HuH-7.5 (cell line): ENCODE measurements around the gene RTEL1.

ENCODE experiments used
- DNase-seq: peaks from one replicate; pipeline ENCODE4 v3.0.0; 2011; ENCODE audit warnings: low spot score

Gene RTEL1

DNA sequence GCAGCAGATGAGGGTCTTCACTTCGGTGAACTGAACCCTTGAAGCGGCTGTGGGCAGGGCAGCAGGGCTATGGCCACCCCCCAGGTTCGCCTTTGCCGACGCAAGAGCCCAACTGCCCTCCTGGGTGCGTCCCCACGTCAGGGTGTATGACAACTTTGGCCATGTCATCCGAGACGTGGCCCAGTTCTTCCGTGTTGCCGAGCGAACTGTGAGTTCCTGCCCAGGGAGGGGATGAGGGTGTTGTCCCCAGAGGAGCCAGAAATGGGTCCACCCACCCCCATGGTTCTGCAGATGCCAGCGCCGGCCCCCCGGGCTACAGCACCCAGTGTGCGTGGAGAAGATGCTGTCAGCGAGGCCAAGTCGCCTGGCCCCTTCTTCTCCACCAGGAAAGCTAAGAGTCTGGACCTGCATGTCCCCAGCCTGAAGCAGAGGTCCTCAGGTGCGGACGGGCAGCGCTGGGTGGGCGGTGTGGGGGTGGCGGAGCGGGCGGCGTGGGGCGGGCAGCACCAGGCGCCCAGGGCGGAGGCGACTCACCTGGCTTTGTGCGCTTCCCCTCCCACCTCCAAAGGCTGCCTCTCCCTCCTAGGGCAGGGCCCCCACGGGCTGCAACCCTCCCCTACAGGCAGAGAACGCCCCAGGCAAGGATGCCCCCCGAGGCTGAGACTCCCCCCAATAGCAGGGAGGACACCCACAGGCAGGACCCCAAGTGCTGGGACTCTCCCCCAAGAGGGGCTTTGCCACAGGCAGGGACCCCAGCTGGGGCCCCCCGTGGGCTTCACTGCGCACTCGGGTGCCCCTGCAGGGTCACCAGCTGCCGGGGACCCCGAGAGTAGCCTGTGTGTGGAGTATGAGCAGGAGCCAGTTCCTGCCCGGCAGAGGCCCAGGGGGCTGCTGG lies 32.1 kb downstream of the RTEL1 start:
- DNase-seq: no peak

DNA sequence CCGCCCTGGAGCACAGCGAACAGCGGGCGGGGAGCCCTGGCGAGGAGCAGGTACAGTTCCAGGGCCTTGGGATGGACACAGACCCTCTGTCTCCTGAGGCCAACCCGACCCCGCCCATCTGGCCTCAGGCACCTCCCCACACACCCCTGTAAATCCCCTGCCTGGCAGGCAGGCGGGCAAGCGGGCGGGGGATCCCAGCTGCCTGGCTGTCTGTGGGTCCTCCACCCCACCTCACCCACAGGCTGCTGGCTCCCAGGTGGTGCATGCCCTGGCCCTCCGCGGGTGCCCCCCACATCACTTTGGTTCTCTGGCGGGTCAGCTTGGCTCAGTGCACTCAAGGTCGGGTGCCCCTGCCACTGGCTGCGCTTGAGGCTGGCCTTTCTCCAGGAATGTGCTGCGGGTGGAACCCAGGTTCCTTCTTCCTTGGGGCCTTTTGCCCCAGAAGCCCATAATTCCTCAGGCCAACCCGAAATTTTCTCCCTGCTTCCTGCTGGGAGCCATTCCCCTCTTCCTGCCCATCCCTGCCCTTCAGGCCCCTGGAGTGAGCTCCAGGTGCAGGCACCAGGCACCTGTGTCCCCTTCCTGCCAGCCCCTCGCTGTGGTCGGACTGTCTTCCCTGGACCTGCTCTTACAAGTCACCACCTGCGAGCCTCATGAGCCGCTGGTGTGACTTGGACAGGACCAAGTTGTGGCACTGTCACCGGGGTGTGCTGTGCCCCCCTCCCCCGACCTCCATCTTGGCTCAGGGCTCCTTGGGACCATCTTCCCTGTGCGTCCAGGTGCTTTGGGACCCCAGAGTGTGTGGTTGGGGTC lies 33.0 kb downstream of the RTEL1 start:
- no peak for DNase-seq

DNA sequence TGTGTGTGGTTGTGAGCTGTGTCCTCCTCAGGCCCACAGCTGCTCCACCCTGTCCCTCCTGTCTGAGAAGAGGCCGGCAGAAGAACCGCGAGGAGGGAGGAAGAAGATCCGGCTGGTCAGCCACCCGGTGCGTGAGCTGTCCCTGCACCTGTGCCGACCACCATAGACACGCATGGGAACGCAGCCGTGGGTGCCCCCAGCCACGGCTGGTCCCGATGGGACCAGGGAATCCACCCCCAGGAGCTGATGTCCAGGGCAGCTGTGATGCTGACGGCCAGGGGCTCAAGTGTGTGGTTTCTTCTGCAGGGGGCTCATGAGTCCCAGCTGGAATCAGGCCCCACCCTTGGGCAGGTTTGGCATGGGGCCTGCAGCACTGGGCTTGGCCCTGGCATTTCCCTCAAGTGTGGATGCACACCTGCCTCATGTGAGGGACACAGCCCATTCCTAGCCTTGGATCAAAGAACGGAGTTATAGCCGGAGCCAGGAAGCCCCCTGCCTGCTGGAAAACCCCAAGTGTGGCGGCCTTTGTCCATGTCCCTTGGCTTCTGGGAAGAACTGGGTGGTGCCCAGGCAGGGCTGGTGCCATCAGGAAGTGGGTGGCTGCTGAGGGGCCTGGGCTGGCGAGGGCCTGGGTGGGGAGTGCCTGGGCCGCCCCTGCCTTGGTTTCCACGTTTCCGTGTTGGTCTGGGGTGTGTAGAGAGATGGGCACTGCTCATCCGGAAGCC lies 33.8 kb downstream of the RTEL1 start:
- DNase-seq: no peak

DNA sequence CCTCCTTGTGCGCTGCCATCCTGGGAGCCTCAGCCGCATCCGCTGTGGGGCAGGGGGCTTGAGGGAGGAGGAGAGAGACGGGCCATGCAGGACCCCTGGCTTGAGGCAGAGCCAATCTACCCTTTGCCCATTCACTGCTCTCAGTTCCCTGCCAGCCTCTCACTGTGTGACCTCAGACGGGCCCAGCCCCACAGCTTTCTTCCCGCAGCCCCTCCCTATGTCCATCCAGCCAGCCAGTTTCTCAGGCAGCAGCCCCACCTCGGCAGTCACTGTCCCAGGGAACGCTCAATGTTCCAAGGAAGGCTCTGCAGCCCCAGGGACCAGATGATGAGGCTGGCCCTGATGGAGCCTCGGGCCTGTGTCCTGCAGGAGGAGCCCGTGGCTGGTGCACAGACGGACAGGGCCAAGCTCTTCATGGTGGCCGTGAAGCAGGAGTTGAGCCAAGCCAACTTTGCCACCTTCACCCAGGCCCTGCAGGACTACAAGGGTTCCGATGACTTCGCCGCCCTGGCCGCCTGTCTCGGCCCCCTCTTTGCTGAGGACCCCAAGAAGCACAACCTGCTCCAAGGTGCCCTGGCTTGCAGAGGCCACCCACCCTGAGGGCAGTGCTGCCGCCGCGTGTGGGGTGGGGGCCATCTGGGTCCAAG lies 34.4 kb downstream of the RTEL1 start:
- DNase-seq: no peak

DNA sequence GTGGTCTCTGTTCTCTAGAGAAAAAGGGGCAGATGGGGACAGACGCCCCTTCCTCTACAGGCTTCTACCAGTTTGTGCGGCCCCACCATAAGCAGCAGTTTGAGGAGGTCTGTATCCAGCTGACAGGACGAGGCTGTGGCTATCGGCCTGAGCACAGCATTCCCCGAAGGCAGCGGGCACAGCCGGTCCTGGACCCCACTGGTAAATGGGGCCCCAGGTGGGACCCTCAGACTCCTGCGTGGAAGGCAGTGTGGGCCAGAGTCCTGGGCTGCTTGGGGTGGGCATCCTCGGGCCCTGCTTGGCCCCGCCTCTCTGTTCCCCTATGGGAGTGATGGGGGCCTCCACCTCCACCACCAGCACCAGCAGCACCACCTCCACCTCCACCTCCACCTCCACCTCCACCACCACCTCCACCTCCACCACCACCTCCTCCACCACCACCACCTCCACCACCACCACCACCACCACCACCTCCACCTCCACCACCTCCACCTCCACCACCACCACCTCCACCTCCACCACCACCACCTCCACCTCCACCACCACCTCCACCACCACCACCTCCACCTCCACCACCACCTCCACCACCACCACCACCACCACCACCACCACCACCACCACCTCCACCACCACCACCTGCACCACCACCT lies 35.1 kb downstream of the RTEL1 start:
- no peak for DNase-seq

DNA sequence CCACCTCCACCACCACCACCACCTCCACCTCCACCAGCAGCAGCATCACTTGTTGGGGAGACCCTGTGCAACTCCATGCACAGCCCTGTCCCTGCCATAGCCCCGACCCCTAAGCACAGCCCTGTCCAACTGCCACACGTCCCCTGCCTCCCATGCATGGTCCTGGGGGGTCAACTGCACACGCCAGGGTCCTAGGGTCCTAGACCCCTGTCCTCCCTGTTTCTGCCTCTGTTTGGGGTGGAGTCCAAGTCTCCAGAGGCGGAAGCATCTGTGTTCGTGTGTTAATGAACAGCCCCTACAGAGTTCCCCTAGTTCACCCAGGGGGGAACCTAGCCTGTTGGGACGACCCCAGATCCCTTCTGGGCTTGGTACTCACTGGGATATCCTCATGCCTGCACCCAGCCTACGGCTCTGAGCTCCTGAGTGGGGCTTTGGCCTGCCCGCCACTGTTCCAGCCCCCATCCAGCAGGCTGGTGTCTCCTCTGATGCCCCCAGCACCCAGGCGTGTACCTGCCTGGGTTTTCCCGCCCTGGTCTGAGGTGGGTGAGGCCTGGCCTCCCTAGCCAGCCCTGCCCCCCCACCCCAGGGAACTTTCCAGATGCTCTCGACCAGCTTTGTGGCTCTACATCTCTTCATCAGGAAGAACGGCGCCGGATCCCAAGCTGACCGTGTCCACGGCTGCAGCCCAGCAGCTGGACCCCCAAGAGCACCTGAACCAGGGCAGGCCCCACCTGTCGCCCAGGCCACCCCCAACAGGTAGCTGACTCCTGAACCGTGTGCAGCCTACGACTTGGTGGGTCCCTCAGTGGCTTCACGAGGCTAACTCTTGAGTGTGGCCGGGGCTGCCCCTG lies 35.8 kb downstream of the RTEL1 start:
- no peak for DNase-seq

DNA sequence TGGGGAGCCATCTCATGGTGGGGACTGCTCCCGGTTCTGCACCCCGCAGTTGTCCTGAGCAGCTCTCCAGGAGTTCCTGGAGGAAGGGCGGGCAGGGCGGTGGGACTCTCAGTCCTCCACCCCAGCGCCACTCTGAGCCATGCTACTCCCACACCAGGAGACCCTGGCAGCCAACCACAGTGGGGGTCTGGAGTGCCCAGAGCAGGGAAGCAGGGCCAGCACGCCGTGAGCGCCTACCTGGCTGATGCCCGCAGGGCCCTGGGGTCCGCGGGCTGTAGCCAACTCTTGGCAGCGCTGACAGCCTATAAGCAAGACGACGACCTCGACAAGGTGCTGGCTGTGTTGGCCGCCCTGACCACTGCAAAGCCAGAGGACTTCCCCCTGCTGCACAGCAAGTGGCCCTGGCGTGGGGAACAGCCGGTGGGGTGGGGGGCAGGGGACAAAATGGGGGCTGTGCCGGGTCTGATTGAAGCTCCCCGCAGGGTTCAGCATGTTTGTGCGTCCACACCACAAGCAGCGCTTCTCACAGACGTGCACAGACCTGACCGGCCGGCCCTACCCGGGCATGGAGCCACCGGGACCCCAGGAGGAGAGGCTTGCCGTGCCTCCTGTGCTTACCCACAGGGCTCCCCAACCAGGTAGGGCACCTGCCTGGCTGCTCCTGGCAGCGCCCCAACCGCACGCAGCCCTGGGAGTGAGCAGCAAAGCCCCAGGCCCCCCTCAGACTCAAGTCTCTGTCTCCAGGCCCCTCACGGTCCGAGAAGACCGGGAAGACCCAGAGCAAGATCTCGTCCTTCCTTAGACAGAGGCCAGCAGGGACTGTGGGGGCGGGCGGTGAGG lies 36.7 kb downstream of the RTEL1 start:
- DNase-seq: no peak

DNA sequence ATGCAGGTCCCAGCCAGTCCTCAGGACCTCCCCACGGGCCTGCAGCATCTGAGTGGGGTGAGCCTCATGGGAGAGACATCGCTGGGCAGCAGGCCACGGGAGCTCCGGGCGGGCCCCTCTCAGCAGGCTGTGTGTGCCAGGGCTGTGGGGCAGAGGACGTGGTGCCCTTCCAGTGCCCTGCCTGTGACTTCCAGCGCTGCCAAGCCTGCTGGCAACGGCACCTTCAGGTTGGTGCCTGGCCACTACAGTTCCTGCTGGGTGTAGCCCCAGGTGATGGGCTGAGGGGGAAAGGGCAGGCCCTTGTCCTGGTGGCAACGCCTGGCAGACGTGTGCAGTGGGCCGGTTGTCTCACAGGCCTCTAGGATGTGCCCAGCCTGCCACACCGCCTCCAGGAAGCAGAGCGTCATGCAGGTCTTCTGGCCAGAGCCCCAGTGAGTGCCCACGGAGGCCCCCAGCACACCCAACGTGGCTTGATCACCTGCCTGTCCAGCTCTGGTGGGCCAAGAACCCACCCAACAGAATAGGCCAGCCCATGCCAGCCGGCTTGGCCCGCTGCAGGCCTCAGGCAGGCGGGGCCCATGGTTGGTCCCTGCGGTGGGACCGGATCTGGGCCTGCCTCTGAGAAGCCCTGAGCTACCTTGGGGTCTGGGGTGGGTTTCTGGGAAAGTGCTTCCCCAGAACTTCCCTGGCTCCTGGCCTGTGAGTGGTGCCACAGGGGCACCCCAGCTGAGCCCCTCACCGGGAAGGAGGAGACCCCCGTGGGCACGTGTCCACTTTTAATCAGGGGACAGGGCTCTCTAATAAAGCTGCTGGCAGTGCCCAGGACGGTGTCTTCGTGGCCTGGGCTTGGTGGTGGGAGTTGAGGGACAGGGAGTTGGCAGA lies 37.6 kb downstream of the RTEL1 start:
- no peak for DNase-seq

DNA sequence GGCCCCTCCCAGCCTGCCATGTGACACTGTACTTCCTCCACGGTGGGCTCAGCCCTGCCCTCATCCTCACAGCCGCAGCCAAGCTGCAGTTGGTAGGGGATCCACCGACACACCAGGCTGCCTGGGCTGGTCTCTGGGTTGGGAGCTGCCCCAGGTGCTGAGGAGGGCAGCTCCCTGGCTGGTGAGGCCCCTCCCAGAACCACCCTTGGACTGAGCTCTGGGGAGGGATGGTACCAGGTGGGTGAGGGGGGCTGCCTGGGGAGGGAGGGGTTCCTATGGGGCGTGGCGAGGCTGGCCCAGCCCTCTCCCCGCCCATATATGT lies 38.2 kb downstream of the RTEL1 start:
- no peak for DNase-seq

DNA sequence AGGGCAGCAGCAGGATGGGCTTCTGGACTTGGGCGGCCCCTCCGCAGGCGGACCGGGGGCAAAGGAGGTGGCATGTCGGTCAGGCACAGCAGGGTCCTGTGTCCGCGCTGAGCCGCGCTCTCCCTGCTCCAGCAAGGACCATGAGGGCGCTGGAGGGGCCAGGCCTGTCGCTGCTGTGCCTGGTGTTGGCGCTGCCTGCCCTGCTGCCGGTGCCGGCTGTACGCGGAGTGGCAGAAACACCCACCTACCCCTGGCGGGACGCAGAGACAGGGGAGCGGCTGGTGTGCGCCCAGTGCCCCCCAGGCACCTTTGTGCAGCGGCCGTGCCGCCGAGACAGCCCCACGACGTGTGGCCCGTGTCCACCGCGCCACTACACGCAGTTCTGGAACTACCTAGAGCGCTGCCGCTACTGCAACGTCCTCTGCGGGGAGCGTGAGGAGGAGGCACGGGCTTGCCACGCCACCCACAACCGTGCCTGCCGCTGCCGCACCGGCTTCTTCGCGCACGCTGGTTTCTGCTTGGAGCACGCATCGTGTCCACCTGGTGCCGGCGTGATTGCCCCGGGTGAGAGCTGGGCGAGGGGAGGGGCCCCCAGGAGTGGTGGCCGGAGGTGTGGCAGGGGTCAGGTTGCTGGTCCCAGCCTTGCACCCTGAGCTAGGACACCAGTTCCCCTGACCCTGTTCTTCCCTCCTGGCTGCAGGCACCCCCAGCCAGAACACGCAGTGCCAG lies 38.7 kb downstream of the RTEL1 start, which contains the start of gene TNFRSF6B:
Gene TNFRSF6B, plus strand, starts transcription at position 25 of the 729 bp plus-strand sequence. Its CDS starts 116 bp downstream, at position 141.
- DNase-seq: no peak

DNA sequence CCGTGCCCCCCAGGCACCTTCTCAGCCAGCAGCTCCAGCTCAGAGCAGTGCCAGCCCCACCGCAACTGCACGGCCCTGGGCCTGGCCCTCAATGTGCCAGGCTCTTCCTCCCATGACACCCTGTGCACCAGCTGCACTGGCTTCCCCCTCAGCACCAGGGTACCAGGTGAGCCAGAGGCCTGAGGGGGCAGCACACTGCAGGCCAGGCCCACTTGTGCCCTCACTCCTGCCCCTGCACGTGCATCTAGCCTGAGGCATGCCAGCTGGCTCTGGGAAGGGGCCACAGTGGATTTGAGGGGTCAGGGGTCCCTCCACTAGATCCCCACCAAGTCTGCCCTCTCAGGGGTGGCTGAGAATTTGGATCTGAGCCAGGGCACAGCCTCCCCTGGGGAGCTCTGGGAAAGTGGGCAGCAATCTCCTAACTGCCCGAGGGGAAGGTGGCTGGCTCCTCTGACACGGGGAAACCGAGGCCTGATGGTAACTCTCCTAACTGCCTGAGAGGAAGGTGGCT lies 39.3 kb downstream of the RTEL1 start:
- DNase-seq: peak; percentile 29

DNA sequence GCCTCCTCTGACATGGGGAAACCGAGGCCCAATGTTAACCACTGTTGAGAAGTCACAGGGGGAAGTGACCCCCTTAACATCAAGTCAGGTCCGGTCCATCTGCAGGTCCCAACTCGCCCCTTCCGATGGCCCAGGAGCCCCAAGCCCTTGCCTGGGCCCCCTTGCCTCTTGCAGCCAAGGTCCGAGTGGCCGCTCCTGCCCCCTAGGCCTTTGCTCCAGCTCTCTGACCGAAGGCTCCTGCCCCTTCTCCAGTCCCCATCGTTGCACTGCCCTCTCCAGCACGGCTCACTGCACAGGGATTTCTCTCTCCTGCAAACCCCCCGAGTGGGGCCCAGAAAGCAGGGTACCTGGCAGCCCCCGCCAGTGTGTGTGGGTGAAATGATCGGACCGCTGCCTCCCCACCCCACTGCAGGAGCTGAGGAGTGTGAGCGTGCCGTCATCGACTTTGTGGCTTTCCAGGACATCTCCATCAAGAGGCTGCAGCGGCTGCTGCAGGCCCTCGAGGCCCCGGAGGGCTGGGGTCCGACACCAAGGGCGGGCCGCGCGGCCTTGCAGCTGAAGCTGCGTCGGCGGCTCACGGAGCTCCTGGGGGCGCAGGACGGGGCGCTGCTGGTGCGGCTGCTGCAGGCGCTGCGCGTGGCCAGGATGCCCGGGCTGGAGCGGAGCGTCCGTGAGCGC lies 39.9 kb downstream of the RTEL1 start:
- DNase-seq: peak; percentile 52

DNA sequence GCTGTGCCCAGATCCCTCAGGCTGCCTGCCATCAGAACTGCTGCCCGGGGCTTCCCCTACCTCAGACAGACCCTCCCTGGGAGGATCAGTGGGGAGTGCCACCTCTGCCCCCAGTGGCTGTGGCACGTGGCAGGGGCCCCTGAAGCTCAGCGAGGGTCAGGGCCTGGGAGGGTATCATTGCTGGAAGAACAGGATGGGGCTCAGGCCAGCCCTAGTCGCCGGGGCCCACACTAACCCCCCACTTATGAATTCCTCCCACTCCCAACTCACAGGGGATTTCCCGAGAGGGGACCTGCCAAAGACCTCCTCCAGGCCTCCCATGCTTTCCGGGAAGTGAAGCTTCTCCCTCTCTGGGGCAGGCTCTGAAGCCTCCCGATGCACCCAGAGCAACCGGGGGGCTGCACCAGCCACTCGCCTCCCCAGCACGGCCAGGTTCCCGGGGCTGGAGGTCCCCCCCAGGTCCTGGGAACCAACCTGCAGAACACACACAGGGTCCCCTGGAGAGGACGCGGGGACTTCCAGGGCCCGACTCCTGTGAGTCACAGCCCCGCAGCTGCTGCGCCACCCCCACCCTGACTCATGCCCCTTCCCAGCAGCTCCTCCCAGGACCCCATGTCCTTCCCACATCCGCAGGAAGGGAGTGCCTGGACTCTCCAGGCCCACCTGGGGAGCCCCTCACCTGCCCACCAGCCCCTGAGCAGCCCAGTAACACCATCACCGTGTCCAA lies 40.8 kb downstream of the RTEL1 start:
- DNase-seq: peak; percentile 54

DNA sequence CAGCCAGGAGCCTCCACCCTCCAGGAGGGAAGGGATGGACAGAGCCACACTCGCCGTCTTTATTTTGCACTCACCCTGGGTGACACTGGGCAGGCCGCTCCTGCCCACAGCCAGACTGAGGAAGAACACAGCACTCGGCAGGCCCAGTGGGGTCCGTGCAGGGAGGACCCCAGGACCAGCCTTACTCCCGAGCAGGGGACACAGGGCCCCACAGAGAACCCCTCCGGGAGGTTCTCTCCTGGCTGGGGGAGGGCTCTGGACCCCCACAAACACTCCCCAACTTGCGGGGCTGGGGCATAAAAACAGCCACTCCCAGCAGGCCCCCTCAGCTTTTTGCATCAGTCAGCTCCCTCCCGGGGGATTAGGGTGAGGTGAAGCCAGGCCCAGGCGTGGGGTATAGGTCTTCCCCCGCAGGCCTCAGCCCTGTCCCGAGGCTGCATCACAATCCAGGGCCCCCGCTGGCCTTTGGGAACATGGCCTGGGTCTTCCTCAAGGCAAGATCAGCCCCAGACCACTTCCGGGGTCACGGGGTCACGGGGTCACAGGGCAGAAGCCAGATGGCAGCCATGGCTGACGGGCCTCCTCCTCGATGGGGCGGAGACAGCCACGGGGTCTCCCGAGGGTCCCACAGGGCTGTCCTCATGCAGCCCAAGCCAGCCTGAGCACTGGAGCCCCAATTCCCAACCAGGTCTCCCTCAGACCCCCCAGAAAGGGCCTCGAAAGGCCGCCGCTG lies 41.5 kb downstream of the RTEL1 start:
- peak; percentile 19 for DNase-seq

DNA sequence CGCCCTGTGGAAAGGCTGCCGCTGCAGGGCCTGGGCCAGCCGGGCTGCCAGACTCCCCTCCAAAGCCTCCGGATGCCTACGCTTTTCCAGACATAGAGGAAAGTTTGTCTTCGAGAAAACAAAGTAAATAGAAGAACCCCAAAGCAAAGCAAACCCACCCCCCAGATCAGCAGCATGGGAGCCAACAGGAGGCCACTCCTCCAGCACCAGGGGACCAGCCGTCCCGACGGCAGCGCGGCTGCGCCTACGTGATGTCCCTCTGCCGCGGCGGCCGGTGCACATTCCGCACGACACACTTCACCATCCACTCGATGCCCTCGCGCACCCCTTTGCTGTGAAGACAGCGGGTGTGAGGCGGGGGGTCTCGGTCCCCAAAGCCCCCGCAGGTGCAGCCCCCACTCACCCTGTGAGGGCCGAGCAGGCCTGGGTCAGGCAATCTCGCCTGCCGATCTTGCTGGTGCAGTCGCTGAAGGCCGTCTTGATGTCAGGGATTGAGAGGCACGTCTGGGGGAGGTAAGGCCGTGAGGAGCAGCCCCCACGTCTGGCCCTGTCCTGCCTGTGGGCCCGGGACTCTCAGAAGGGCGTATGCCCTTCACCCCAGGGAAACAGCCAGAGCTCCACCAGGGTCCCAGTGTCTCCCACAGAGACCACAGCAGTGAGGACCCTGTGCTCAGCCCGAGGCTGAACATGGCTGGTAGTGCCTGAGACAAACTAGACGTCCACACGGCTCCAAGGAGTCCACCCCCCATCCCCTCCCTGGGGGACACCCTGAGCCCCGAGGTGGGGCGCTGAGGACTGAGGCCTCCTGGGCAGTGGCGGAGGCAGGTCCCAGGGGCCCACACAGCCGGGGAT lies 42.3 kb downstream of the RTEL1 start:
- DNase-seq: peak; percentile 25
